ENCODE data around the gene CDC42EP1. TPM values are rescaled to one million over a fixed set of nuclear protein-coding genes. Genes with fewer than 3 reads are reported as not detected.
A peak's percentile ranks its signal among the peaks of the same experiment; 100 is the strongest.

Gene CDC42EP1
- total RNA-seq, 1 donor from 2014 or later, result 52.6 TPM

DNA sequence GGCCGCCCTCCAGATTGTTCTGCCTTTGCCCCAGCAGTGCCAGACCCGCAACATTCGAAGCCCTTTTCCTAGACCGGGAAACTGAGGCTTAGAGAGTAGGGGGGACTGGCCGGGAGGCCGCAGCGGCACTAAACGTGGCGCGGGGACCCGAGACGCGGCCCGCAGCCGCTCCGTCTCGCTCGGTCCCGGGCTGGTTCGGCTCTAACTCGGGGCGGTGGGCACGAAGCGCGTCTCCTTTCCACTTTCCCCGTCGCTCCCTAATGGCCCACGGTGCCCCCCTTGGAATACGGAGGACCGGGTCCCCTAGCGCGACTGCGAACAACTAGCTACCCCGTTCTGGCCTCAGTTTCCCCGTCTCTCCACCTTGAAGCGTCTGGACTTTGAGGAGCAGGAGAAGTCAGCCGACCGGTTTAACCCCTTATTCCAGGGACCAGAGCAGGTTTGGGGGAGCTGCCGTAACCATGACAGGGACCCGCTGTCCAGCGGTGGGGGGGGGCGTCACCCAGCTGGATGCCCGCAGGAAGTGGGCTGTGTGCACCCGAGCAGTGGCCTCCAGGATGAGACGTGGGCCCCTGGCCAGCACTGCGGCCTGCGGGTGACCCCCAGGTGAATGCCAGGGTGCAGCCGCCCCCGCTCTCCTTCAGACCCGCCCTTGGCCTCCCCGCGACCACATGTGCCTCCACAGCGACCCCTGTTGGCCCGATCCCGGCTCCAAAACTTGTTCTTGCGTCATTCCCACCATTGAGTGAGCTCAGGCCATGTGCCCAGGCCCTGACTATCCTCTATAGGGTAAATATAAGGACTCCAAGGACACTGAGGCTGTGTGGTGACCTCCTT, 1.1 kb downstream of the CDC42EP1 start:
- H3K4me1 Mint-ChIP-seq (ENCODE audit: low read depth), result peaks cover 42% of the 10 kb centered on the region
- DNase-seq (ENCODE audit: low spot score, unreplicated experiment), result peak; percentile 87
- no peaks in the 10 kb centered on the region for H3K9me3 Mint-ChIP-seq (ENCODE audit: low read depth)
- no peaks in the 10 kb centered on the region for H3K27me3 Mint-ChIP-seq
- H3K36me3 Mint-ChIP-seq (ENCODE audit: insufficient read depth), result peaks cover 4% of the 10 kb centered on the region
- TF ChIP-seq, protein P1, sequence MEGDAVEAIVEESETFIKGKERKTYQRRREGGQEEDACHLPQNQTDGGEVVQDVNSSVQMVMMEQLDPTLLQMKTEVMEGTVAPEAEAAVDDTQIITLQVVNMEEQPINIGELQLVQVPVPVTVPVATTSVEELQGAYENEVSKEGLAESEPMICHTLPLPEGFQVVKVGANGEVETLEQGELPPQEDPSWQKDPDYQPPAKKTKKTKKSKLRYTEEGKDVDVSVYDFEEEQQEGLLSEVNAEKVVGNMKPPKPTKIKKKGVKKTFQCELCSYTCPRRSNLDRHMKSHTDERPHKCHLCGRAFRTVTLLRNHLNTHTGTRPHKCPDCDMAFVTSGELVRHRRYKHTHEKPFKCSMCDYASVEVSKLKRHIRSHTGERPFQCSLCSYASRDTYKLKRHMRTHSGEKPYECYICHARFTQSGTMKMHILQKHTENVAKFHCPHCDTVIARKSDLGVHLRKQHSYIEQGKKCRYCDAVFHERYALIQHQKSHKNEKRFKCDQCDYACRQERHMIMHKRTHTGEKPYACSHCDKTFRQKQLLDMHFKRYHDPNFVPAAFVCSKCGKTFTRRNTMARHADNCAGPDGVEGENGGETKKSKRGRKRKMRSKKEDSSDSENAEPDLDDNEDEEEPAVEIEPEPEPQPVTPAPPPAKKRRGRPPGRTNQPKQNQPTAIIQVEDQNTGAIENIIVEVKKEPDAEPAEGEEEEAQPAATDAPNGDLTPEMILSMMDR (IDR thresholded peaks at IDR 0.05; ENCODE audit: unreplicated experiment), result peak; percentile 90
- peak overlapping the region; percentile 95 for H3K27ac Mint-ChIP-seq
- peak overlapping the region; percentile 81 for H3K4me3 Mint-ChIP-seq (ENCODE audit: low read depth)

DNA sequence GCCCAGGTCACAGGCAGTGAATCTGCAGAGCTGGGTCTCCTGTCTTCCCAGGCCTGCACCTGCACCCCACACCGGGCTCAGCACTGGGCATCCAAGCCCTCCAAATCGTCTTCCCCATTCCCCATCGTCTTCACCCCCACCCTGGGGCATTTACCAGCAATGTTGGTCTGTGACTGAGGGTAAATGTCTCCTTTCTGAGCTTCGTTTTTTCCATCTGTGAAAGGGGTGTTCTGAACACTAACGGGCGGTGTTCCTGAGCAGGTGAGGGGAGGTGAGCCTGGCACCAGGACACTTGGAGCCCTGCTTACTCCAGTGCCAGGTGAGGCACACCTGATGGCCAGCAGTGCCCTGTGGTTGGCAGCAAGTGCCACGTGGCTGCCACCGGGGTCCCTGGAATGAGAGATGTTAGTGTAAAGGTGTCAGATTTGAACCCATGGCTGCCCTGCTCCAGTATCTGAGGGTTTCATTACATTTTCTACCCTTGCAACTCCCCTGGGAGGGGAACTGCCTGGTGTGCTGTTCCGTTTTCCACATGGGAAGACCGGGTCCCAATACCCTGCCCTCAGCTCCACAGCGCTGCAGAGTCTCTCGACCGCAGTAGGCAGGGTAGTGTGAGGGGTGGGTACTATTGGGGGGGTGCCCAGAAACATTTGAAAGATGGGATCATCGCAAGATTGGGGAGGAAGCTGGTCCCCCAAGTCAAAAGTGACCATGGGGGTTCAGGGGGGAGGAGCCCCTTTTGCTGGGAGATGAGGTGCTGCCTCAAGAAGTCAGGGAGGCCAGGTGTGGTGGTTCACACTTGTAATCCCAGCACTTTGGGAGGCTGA, 2.0 kb downstream of the CDC42EP1 start:
- Mint-ChIP-seq H3K27ac (peak overlapping the region; percentile 95), H3K4me3 (ENCODE audit: low read depth) (peak overlapping the region; percentile 81), H3K36me3 (ENCODE audit: insufficient read depth) (peaks cover 7% of the 10 kb centered on the region), H3K27me3 (no peaks in the 10 kb centered on the region), H3K9me3 (ENCODE audit: low read depth) (no peaks in the 10 kb centered on the region), H3K4me1 (ENCODE audit: low read depth) (peaks cover 38% of the 10 kb centered on the region)
- TF ChIP-seq, protein P1 (IDR thresholded peaks at IDR 0.05; ENCODE audit: unreplicated experiment), result no peak
- DNase-seq (ENCODE audit: low spot score, unreplicated experiment), result no peak

DNA sequence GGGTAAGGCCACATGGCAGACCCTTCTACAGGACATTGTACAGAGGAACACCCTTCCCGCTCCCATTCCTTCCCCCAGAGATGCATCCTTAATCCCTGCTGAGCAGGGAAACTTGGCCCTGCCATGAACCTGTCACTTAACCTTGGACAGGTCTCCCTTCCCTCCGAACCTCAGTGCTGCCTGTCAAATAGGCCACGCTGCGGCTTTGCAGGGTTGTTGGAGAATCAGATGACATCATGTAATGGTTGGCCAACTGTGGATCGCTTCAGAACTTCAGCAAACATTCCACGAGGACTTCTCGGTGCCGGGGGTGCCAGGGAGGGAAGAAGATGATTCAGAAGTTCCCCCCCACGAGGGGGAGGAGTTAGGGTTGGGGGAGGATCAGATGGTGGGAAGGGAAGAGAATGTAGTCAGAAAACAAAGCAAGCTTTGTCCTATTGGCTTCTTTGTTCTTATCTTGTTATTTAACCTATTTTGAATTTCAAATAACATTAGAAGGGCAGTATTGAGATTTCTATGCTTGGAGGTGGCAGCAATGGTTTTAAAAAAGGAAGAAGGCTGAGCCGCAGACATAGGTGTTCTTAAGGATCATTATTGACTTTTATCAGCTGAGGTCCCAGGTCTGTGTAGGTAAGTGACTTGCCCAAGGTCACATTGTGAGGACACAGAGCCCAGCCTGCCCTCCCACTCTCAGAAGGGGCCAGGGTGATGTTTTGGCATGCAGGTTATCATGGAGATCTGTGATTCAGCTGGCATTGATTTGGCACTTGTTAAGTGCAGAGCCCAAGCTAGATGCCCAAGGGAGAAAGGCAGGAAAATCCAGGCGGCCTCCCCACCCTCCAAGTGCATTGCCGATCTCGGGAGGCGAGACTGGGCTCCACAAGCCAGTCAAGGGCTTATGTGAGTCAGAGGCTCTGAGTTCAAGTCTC, 3.1 kb downstream of the CDC42EP1 start:
- Mint-ChIP-seq H3K9me3 (ENCODE audit: low read depth) (no peaks in the 10 kb centered on the region), H3K27me3 (no peaks in the 10 kb centered on the region), H3K4me3 (ENCODE audit: low read depth) (peak overlapping the region; percentile 49), H3K4me1 (ENCODE audit: low read depth) (peaks cover 38% of the 10 kb centered on the region), H3K36me3 (ENCODE audit: insufficient read depth) (peaks cover 12% of the 10 kb centered on the region), H3K27ac (peak overlapping the region; percentile 96)
- DNase-seq (ENCODE audit: low spot score, unreplicated experiment), result no peak
- TF ChIP-seq, protein P1 (IDR thresholded peaks at IDR 0.05; ENCODE audit: unreplicated experiment), result no peak

DNA sequence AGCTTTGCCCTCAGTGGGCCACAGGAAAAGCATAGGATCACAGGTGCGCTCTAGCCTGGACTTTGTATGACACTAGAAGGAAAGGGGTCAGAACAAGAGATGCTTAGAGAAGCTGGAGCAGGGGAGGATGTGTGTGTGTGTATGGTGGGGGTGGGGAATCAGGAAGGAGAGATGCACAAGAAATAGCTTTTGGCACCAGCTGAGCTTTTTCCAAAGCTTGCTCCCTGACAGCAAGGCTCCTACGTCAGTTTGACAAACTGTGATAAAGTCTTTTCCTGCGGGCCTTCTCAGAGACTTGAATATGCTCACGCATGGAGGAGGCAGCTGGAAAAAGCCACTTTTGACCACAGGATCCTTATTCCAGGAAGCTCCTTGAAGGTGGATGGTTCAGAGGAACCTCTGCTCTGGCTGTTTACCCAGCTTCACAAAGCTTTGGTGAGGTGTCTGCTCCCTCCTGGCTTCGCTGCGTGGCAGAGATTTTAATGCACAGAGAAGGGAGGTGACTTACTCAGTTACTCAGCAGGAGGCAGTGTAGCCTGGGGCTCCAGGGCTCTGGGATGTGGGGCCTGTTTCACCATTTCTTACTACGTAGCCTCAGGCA, 3.9 kb downstream of the CDC42EP1 start:
- no peaks in the 10 kb centered on the region for H3K9me3 Mint-ChIP-seq (ENCODE audit: low read depth)
- peaks cover 12% of the 10 kb centered on the region for H3K36me3 Mint-ChIP-seq (ENCODE audit: insufficient read depth)
- peaks cover 44% of the 10 kb centered on the region for H3K4me1 Mint-ChIP-seq (ENCODE audit: low read depth)
- H3K27ac Mint-ChIP-seq, result peak overlapping the region; percentile 96
- no peak overlapping the region for H3K4me3 Mint-ChIP-seq (ENCODE audit: low read depth)
- TF ChIP-seq, protein P1 (IDR thresholded peaks at IDR 0.05; ENCODE audit: unreplicated experiment), result no peak
- DNase-seq (ENCODE audit: low spot score, unreplicated experiment), result no peak
- no peaks in the 10 kb centered on the region for H3K27me3 Mint-ChIP-seq

Data from progenitor cell of endocrine pancreas (in vitro differentiated cells).